HepG2 (cell line): Measurements from ENCODE around the gene CALY. TPM values are rescaled to one million over a fixed set of nuclear protein-coding genes. Genes with fewer than 3 reads are reported as not detected.

ENCODE experiments used
- AHR ChIP-seq: IDR thresholded peaks from 2 replicates; pipeline ENCODE4 v1.6.1; 2018; ENCODE audit warnings: missing genetic modification reagents, missing compliant biosample characterization
- ATF1 ChIP-seq: IDR thresholded peaks from 2 replicates; pipeline ENCODE4 v1.6.1; 2016; ENCODE audit warnings: mild to moderate bottlenecking, control low read depth
- ATF7-NPFF ChIP-seq: sonication (generic); formaldehyde crosslinking; IDR thresholded peaks from 2 replicates; pipeline ENCODE4 v1.8.1; 2023; ENCODE audit warnings: mild to moderate bottlenecking, low read depth, missing genetic modification reagents, moderate library complexity
- CBX1 ChIP-seq: IDR thresholded peaks from one replicate; pipeline ENCODE4 v1.6.1; 2016; ENCODE audit warnings: antibody characterized with exemption, low read depth
- DRAP1 ChIP-seq: IDR thresholded peaks from 2 replicates; pipeline ENCODE4 v1.6.1; 2016; ENCODE audit warnings: missing genetic modification reagents, missing compliant biosample characterization
- HNRNPH1 ChIP-seq: fragments of 200-400 bp; formaldehyde crosslinking; optimal IDR thresholded peaks from 2 replicates; pipeline ENCODE3; 2017; ENCODE audit warnings: mild to moderate bottlenecking, low read depth, low read length
- HOXA3 ChIP-seq: sonication (generic); formaldehyde crosslinking; IDR thresholded peaks from 2 replicates; pipeline ENCODE4 v1.5.0; 2020; ENCODE audit warnings: missing genetic modification reagents
- MAZ ChIP-seq, 2 experiments: sonication (generic) in 1 of 2; formaldehyde crosslinking in 1 of 2; IDR thresholded peaks; 2 replicates each; pipeline versions ENCODE4 v1.5.0 to v1.6.1; 2012 to 2020; ENCODE audit warnings: low read depth in 2 of 2, mild to moderate bottlenecking in 2 of 2, borderline replicate concordance in 1 of 2, improper control_type of control experiment in 1 of 2, low read length in 1 of 2, missing genetic modification reagents in 1 of 2, moderate library complexity in 1 of 2
- SIN3B ChIP-seq: fragments of 150-350 bp; IDR thresholded peaks from 2 replicates; pipeline ENCODE4 v1.6.1; 2014; ENCODE audit warnings: low read length
- SP4 ChIP-seq: sonication (generic); formaldehyde crosslinking; IDR thresholded peaks from 2 replicates; pipeline ENCODE4 v1.8.1; 2023; ENCODE audit warnings: mild to moderate bottlenecking, missing genetic modification reagents
- TBL1XR1 ChIP-seq: fragments of 150-350 bp; IDR thresholded peaks from 2 replicates; pipeline ENCODE4 v1.6.1; 2014; ENCODE audit warnings: borderline replicate concordance, low read length; ENCODE audit not compliant: partially characterized antibody
- TBP ChIP-seq: sonication (generic); formaldehyde crosslinking; IDR thresholded peaks from 2 replicates; pipeline ENCODE4 v1.5.0; 2020; ENCODE audit warnings: missing genetic modification reagents
- TFAP4 ChIP-seq: sonication (generic); IDR thresholded peaks from 2 replicates; pipeline ENCODE4 v1.6.1; 2016; ENCODE audit warnings: low read depth, borderline replicate concordance
- XBP1 ChIP-seq: sonication (generic); formaldehyde crosslinking; IDR thresholded peaks from 2 replicates; pipeline ENCODE4 v1.5.0; 2020; ENCODE audit warnings: missing genetic modification reagents
- ZFP36L2 ChIP-seq: sonication (generic); formaldehyde crosslinking; IDR thresholded peaks from 2 replicates; pipeline ENCODE4 v1.4.0; 2020; ENCODE audit warnings: missing genetic modification reagents
- ZFX ChIP-seq: sonication (generic); formaldehyde crosslinking; IDR thresholded peaks from 2 replicates; pipeline ENCODE4 v1.4.0; 2020; ENCODE audit warnings: mild to moderate bottlenecking, low read depth, missing genetic modification reagents, moderate library complexity
- ZKSCAN8 ChIP-seq: IDR thresholded peaks from 2 replicates; pipeline ENCODE4 v1.6.1; 2016; ENCODE audit warnings: borderline replicate concordance, missing genetic modification reagents, missing compliant biosample characterization
- ZNF138 ChIP-seq: sonication (generic); formaldehyde crosslinking; IDR thresholded peaks from 2 replicates; pipeline ENCODE4 v1.5.0; 2020; ENCODE audit warnings: mild to moderate bottlenecking, low read depth, missing genetic modification reagents
- ZNF264 ChIP-seq: sonication (generic); formaldehyde crosslinking; IDR thresholded peaks from 2 replicates; pipeline ENCODE4 v1.4.0; 2020; ENCODE audit warnings: missing genetic modification reagents
- ZNF567 ChIP-seq: sonication (generic); formaldehyde crosslinking; IDR thresholded peaks from 2 replicates; pipeline ENCODE4 v1.8.1; 2023; ENCODE audit warnings: mild to moderate bottlenecking, missing genetic modification reagents, borderline replicate concordance
- ZNF577 ChIP-seq: sonication (generic); formaldehyde crosslinking; IDR thresholded peaks from 2 replicates; pipeline ENCODE4 v1.4.0; 2020; ENCODE audit warnings: mild to moderate bottlenecking, low read depth, missing genetic modification reagents, borderline replicate concordance
- ZNF609 ChIP-seq: sonication (generic); formaldehyde crosslinking; IDR thresholded peaks from 2 replicates; pipeline ENCODE4 v1.4.0; 2020; ENCODE audit warnings: mild to moderate bottlenecking, missing genetic modification reagents, borderline replicate concordance
- ZNF691 ChIP-seq: sonication (generic); formaldehyde crosslinking; IDR thresholded peaks from 2 replicates; pipeline ENCODE4 v1.4.0; 2020; ENCODE audit warnings: missing genetic modification reagents, low read depth, mild to moderate bottlenecking, borderline replicate concordance
- polyA plus RNA-seq, 8 experiments: library from polyadenylated mRNA; depleted of rRNA in 3 of 8; stranded (reverse) in 7 of 8; unstranded in 1 of 8; fragments of >200 nt; fragmentation: Illumina TruSeq in 4 of 8; extraction: Trizol in 4 of 8; gene quantifications; 2 replicates each; pipeline versions ENCODE4 v1.2.1 to v1.2.3, GENCODE V29; 2011 to 2016; ENCODE audit warnings: low read depth in 4 of 8, missing spikeins in 1 of 8, mixed read lengths in 1 of 8; ENCODE audit not compliant: insufficient read depth in 1 of 8
- total RNA-seq, 5 experiments: library from RNA; depleted of rRNA; stranded (reverse); fragments of >200 nt; fragmentation: Illumina TruSeq; extraction: Trizol; gene quantifications; 2 replicates each; pipeline ENCODE4 v1.2.3, GENCODE V29; 2016; ENCODE audit warnings: low read depth in 1 of 5

The CALY gene
- total and polyA plus RNA-seq, 2 of the 13 experiments (the other 11 are each of a cell fraction or from before 2014, with no cell fraction given): 0.08 TPM; not detected in 1

GRCh38 chr10:133358162-133358924, 21.6 kb upstream of the CALY start (continued):
- TF ChIP-seq XBP1 (CRISPR knock-in tag): no peak
- TF ChIP-seq AHR (CRISPR knock-in tag): 0 out of 2 replicates have a peak, but pooled peaks have one; percentile 19
- TF ChIP-seq TFAP4: peak; percentile 98
- no peak; the same call in 1 of the 2 replicates for TF ChIP-seq ZNF609
- TF ChIP-seq ATF7-NPFF (CRISPR knock-in tag): 0 out of 2 replicates have a peak, but pooled peaks have one; percentile 49
- peak; percentile 28 for TF ChIP-seq DRAP1 (CRISPR knock-in tag)
- TF ChIP-seq ZFP36L2 (CRISPR knock-in tag): no peak
- TF ChIP-seq TBP: no peak
- TF ChIP-seq ZNF138: peak; percentile 2; the same call in 1 of the 2 replicates
- TF ChIP-seq HOXA3 (CRISPR knock-in tag): peak; percentile 70; the same call in 1 of the 2 replicates
- no peak for TF ChIP-seq MAZ (IDR thresholded peaks at IDR 0.05; ENCODE audit: borderline replicate concordance, low read depth, low read length)
- 0 out of 2 replicates have a peak, but pooled peaks have one; percentile 25 for TF ChIP-seq MAZ (CRISPR knock-in tag; IDR thresholded peaks at IDR 0.05; ENCODE audit: low read depth)
- peak; percentile 12; the same call in 1 of the 2 replicates for TF ChIP-seq SP4 (CRISPR knock-in tag)
- TF ChIP-seq HNRNPH1: no peak
- no peak for TF ChIP-seq TBL1XR1
- TF ChIP-seq CBX1: peak; percentile 36
- no peak for TF ChIP-seq ZNF577 (CRISPR knock-in tag)
- TF ChIP-seq ATF1 (CRISPR knock-in tag): no peak
- peak; percentile 50; the same call in 1 of the 2 replicates for TF ChIP-seq ZNF567
- TF ChIP-seq ZNF264: no peak
- peak; percentile 91 for TF ChIP-seq ZFX (CRISPR knock-in tag)
- TF ChIP-seq ZNF691 (CRISPR knock-in tag): no peak; the same call in 1 of the 2 replicates
- no peak for TF ChIP-seq ZKSCAN8 (CRISPR knock-in tag)
- TF ChIP-seq SIN3B: no peak
